Left kidney (tissue), 2 donors: Measurements from ENCODE around the gene ARHGEF4. TPM values are rescaled to one million over a fixed set of nuclear protein-coding genes. Genes with fewer than 3 reads are reported as not detected.

Source experiments
- DNase-seq: peaks from one replicate; pipeline ENCODE4 v3.0.0-alpha.2; 2013
- polyA plus RNA-seq: library from polyadenylated mRNA; unstranded; fragments of 120-200 nt; gene quantifications from one replicate; pipeline ENCODE4 v1.2.1, GENCODE V29; 2013; ENCODE audit not compliant: insufficient read length

ARHGEF4 gene
- polyA plus RNA-seq, 1 donor = 6.6 TPM

DNA sequence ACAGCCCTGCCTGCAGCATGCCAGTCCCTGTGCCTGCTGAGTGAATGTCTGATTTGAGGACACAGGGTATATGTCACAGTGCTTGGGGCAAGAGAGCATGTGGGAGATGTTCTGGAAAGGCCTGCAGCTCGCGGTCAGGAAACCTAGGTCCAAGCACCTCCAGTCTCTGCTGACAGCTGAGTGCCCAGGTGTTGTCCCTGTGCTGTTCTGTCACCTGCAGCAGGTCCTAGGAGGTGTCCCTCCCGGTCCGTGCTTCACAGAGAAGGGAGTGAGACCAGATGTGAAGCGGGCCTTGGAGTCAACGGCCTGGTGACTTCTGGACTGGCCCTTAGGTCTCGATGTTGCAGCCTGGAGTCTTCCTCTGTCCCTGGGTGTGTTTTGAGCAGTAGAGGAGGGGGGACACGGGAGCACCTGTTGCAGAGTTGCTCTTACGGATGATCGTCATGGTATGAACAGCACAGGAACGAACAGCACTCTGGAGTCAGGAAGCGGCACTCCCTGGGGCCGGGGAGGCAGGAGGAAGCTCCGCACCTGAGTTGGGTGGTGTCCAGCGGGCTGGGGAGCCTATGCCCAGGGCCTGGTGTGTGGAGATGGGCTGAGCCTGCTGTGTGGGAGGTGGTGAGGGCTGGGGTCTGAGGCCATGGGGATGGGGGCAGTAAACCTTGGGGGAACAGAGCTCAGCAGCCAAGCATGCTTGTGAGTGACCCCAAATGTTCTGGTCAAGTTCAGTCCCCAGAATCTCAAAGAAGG, 21.6 kb upstream of the ARHGEF4 start:
- DNase-seq = no peak

DNA sequence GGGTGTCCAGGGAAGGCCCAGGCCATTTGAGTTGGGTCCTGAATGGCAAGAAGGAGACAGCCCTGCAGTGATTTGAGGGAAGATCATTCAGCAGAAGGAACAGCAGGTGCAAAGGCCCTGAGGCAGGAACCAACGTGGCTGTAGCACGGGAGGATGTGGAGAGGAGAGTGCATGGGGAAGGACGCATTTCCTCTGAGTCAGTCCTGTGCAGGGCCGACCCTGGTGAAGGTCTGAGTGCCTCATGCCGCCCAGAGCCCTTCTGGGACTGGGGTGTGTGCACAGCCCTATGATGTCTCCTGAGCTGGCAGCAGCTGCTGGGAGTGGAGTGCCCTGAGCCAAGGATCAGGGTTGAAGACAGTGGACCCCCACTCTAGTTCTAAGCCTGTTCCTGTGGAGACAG, 17.9 kb upstream of the ARHGEF4 start:
- DNase-seq = no peak

DNA sequence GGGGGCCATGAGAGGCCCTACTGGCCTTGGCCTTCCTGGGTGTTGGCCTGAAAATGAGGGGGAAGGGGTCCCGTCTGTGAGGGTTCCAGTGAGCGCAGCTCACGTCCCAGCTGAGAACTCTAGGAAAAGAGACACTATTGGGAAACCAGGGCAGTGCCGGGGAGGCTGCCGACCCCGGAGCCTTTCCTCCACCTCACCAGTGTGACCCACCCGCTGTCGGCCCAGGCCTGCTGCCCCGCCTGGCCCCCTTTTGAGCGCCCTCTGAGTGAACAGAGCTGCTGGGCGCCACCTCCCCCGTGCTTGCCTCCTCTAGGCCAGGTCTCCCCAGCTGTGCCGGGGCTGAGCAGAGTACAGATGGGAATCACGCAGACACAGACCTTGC, 17.5 kb upstream of the ARHGEF4 start:
- DNase-seq = no peak

DNA sequence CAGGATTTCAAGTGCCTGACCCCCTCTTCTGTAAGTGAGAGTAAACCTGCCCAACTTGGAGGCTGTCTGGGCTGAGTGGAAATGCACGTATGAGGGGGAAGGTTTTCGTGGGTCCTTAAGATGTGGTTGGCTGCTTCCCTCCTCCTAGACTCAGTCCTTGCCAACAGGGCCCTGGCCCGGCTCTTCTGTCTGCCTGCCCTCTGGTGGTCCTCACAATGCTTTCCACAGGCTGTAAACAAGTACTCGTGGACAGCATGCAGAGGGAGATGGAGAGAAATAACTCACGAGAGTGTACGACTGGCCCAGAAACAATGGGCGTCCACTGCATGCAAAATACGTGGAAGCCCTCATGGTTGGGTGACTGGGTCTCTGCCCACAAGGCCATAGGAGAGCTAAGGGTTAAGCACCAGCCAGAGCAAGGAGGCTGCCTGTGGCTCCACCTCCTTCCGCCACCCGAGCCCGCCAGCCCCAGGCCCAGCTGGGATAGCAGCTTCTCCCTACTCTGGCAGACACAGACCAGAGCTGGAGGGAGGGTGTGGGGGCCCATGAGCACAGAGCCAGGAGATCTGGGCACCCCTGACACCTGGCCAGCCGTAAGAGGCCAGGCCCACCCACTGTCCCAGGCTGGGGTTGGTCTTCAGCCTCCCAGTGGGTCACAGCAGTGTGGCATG, 17.0 kb upstream of the ARHGEF4 start:
- DNase-seq = no peak

DNA sequence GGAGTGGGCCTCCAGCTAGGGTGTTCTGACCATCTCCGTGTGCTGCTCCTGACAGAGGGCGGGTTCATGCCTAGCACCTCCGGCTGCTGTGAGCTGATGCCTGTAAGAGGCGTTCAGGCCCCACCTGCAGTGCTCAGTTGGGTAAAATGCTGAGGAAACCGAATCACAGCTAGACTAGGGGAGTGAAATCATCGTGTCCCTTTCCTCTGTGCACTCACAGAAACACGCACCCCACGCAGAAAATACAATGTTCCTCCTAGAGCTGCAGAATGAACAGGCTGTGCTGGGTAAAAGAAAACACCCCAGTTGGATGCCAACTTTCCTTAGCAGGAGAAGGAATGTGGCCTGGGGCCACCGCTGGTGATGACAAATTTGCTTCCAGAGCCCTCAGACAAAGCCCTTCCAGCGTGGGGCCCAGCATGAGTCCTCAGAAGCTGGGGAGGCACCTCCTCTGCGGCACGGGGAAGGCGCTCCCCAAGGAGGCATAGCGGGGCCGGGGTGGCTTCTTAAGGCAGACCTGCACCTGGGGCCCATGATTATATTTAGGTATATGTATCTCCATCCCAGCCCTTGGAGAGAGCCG, 16.3 kb upstream of the ARHGEF4 start:
- DNase-seq = no peak

DNA sequence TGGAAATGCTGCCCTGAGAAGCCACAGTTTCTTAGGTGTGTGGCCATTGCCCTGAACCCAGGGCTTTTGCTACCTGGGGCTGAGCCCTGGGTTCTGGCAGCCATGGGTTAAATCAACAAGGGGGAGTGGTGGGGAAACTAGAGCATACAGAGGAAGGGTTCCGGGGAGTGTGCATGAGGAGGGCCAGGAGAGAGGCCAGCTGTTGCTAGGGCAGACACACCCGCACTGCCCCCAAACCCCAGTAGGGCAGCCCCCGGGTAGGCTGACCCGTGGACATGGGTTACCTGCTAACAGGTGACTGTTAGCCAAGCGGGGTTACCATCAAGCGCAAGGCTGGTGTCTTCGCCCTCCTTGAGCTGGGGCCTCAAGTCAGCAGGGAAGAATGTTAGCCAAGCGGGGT, 14.8 kb upstream of the ARHGEF4 start:
- no peak for DNase-seq

DNA sequence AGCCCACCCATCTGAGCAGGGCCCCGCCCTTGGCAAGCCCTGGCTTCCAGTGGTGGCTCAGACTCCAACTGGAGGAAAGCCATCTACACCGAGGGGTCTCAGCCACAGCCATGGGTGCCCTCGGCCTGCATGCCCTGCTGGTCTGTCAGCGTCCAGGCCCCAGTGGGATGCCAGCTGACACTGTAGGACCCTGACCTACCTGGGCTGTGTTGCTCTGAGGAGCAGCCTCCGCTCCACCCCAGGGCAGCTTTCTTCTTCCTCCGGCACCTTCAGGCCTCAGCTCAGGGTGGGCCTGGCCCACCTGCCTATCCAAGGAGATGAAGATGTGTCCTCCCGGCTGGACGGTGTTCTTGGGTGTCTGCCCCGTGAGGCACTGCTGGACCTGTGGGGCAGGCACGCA, 13.9 kb upstream of the ARHGEF4 start:
- DNase-seq = no peak

DNA sequence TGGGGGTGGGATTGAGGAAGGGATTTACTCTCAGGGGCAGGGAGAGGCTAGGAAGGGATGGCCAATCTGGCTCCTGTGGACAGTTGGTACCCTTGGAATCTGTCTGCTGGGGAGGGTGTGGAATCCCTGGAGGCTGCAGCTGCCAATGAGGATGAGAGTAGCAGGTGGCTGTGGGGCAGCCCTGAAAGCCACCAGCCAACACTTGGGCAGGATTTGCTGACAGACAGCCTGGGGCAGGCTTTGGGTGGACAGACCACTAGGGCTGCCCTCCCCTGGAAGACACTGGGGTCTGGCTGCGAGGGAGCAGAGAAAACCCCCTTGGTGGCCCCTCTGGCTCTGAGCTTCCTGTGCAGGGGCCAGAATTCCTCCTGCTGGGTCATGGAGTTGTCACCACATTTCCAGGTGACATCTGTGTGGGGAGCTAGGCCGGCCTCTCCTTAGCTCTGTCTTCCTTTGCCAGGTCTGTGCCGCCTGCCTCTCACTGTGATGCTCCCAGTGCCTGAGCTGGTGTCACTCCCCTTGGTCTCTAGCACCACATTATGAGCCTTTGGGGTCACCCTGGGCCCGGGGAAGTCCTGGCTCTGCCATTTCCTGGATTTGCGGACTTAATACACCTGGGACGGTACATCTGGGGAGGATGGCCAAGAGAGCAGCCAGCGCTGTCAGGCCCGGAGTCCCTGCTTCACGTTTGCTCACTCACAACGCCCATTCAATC, 13.4 kb upstream of the ARHGEF4 start:
- no peak for DNase-seq

DNA sequence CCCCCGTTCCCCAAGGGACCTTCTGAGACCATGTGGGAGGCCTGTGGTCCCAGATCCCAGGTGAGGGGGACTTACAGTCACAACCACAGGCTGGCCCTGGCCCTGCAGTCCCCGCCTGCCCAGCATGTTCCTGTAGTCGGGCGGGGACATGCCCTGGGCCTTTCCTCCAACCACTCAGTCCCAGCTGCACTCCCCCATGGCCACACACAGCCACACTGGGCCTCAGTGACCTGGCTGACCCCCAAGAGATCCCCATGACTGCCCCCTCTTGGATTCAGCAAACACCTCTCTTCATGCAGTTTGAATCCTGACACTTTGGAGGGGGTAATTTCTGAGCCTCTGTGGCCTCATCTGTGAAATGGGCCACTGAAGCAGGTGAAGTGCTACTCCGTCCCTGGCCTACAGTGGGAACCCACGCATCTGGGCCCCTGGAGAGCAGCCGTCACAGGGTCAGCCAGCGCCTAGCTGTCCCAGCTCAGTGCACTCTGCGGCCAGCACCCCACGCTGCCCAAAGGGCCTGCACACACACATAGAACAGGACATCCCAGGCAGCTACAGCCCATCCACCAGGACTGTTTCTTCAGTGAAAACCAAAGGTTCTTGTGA, 12.7 kb upstream of the ARHGEF4 start:
- DNase-seq = no peak

DNA sequence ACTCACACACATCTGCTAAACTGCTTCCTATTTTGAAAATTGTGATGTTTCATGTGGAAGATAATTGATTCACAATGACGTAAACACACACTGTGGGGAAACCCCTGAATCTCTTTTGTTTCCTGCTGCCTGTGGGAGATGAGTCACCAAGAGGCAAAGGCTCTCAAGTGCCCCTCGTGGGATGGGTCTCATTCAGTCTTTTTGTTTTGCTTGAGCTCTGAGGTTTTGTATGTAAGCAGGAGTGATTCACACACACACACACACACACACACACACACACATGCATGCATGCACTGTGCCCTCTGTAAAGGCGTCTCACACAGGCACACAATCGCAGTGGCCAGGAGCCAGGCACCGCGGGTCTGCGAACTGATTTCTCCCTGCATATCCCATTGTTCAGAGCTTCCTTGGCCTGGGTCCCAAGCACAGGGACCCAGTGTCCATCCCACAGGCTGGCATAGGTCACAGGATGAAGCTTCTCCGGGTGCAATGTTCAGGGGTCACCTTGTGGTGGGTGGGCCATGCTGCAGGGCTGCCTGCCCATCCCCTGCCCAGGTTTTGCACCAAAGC, 12.1 kb upstream of the ARHGEF4 start:
- no peak for DNase-seq

DNA sequence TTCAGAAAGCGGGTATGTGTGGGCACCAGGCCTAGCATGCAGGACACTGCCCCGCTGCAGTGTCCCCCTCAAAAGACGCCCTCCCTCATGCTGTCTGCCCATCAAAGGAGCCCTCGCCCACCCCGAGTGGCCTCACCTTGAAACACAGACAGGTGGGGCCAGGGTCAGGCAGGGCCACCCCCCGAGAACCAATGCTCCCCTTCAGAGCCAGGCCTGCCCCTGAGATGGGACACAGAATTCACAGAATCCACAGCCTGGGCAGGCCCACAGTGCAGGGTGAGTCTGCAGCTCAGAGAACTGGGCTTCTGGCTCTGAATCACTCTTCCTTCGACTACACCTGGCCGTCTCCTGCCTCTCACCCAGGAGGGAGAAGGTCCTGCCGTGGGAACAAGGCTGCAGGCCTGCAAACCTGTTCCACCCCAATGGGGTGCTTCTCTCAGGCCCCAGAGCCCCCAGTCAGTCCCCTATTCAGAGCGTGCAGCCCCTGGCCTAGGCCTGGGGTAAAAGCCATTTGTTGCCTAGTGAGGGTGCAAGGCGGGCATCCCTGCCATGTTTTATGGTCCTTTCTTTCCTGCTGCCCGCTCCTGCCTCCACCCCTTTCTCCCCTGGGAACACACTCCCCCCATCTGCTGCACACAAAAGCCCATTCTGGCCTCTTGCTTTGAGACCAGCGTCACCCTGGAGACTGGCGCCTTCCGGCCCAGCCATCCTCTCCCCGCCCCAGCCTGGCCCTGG, 11.3 kb upstream of the ARHGEF4 start:
- DNase-seq = no peak

DNA sequence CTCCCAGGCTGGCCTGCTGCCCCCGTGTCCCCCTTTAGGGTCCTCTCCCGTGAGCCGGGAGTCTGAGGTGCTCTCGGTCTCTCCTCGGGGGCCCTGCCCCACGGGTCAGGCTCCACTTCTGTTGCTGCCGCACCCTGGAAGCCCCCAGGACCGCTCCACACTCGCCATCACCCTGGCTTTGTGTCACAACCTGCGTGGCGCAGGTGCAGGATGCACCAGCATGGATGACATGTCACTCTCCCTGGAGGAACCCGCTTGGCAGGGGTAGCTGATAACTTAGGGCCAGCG, 10.8 kb upstream of the ARHGEF4 start:
- DNase-seq = no peak

DNA sequence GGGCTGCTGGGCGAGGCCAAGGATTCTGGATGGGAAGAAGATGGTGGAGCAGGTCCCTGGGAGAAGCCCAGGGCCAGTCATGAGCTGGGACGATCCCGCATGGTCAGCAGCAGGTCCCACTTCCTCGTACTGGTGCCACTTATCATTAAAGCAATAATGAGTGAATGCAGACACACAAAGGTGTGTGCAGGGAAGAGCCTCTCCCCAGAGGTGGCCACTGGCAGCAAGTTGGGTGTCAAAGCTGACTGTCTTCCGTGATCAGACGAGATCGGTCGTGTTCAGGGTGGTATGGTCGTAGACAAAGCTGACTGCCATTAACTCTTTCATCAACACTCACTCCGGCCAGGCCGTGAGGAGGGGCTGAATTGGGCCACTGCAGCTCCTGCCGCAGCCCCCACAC, 10.3 kb upstream of the ARHGEF4 start:
- no peak for DNase-seq

DNA sequence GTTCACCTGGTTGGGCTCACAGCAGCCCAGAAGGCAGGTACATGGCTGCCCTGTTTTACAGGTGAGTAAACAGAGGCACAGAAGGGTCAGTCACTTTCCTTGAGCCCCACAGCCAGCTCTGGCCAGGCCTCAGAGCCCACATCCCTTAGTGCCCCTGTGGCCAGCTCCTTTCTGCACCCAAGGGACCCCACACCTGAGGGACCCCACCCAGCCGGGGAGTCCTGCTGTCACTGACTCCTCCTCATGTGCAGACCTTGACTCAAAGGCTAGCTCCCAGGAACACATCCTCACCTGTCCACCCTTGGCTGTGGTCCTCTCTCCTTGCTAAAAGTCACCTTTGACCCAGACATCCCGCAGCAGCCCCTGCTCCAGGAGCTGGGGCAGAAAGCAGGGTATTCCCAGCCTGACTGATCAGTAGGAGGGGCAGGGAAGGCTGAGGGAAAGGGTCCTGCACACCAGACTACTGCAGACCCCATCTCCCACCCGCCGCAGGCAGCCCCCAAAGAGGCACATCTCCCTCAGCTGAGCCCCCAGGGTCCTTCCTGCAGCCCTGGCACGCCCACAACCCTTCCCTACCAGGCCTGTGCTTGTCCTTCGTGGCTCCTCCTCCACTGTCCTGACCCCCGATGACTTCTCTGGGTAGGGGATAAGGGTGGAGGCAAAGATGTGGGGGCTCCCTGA, 9.8 kb upstream of the ARHGEF4 start:
- DNase-seq = no peak

DNA sequence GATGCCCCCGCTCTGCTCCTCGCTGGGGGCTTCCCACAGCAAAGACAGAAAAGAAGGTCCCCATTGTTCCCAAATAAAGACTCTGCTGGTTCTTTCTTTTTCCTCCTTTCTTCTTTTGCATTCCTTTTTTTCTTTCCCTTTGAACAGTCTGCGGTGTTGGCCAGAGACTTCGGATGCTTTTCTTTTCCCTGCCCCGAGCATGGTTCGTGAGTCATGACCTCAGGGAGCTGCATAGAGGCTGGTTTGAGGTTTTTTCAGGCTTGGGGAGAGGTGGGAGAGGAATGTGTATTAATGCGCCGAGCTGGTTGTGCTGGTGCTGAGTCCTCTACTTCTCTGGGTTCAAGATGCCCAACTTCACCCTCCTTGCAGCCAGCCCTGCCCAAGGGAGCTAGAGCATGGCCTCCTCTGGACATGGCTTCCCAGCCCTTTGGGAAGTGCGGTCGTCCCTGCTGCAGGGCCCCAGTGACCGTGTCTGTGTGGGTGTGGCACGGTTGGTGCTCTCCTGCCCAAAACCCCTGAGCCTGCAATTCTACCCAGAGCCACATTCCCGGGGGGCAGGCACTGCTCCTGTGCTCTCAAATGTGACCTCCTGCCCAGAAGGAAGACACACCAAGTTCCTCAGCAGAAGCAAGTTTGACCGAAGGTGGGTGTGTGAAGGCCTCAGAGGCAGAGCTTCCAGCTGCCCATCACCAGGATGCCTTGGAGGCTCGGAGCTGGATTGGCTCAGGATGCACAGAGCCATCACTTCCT, 9.0 kb upstream of the ARHGEF4 start:
- DNase-seq = no peak

DNA sequence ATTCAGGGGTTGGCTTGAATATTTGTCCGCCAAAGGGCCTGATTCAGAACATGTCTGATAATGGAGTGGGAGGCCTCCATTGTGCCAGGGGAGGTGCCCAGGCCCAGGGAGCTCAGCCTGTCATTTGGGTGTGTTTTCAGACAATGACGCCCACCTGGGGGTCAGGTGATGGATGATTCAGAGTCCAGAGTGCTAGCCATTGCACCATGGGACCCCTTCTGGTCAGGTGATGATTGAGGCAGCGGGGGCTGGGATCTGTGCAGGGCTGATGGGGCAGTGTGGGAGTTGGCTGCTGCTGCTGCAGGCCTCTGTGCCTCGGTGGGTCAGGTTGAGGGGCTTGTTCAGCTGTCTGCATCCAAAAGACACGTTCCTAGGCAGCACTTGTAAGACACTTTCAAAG, 8.3 kb upstream of the ARHGEF4 start:
- no peak for DNase-seq

DNA sequence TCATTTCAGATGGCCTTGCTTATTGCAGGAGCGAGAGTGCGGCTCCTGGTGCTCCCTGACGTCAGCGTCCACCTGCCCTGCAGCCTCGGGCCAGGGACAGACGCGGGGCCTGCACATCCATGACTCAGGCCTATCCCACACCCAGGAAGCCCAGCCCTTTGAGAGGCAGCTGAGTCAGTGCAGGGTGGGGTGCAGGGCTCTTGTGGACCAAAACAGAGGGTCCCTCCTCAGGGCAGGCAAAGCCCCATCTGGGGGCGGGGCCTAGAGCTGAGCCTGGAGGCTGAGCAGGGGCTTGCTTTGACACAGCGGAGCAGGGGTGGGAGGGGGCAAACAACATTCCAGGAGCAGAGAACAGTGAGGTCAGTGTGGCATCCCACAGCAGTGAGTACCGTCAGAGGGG, 7.7 kb upstream of the ARHGEF4 start:
- DNase-seq = no peak

DNA sequence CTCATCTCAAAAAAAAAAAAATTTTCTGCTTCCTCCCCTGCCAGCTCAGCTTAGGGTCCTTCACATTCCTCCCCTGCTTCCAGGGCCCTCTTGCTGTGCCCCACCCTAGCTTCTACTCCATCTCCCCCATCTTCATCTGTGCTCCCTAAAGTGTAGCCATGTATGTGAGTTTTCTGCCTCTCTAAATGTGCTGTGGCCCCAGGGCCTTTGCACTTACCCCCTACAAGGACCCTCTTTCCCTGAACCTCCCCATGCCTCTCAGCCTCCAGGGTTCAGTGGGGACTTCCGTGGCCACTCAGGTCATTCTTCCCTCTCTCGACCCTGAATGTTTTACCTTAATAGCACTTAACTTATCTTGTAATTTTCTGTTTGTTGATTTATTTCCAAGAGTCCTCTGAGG, 6.2 kb upstream of the ARHGEF4 start:
- no peak for DNase-seq

DNA sequence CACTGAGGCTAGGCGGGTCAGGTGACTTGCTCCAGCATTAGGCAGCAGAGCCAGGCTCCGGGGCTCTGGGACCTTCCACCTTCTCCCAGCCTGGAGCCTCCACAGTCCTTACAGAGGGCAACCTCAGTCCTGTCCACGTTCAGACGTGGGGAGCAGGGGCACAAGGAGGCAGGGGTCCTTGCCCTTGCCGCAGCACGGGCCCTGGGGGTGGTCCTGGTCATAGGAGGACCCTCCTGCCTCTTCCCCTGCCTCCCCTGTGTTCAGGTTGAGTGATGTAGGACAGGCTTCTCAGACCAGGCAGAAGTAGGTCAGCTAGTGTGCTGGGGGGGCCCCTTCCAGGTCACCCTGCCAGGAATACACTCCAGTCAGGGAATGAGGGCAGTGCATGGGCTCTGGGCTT, 5.4 kb upstream of the ARHGEF4 start:
- DNase-seq = no peak

DNA sequence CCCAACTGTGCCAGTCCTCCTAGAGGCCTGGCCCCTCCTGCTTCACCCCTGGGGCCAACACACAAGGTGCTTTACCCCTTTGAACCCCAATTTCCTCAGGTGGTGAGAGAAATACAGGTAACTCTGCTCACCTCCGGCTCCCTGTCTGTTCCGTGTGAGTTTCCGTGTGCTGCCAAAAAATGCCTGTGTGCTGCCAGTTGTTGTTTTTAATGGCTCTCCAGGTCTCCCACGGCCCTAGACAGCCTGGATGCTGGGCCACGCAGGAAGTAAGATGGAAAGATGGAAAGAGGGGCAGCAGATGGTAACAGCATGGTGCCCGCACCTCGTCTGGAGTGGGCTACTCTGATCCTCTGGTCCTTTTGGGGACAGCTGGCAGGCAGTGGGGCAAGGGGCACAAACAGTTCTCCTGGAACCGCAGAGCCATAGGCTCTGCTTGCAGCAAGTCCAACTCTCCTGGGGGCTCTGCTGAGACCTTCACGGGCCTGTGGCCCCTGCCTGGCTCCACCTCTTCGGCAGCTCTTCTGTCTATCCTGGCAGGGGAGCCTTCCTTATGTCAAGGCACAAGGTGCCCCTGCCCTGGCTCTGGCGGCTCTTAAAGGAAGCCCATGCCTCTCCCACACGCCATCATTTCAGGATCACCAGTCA, 4.3 kb upstream of the ARHGEF4 start:
- no peak for DNase-seq
